ENCODE data around the gene PLEKHH1. TPM values are rescaled to one million over a fixed set of nuclear protein-coding genes. Genes with fewer than 3 reads are reported as not detected.

The PLEKHH1 gene
- polyA plus RNA-seq, 1 donor from 2014 or later: 34.1 TPM

- Histone ChIP-seq H3K27me3 (ENCODE audit: insufficient read depth, low read depth, low read length) (no peaks in the 10 kb centered on the region), H3K9me2 (ENCODE audit: insufficient read depth, low read length) (no peaks in the 10 kb centered on the region), H3K36me3 (ENCODE audit: insufficient read depth, low read length) (no peaks in the 10 kb centered on the region), H2AFZ (ENCODE audit: low read depth, low read length) (no peak overlapping the region), H3K9ac (ENCODE audit: low read length) (no peak overlapping the region), H3K9me3 (ENCODE audit: low read length) (no peaks in the 10 kb centered on the region), H3K27ac (ENCODE audit: low read length) (no peak overlapping the region), H3K79me2 (replicated peaks; ENCODE audit: insufficient read depth, low read length) (no peaks in the 10 kb centered on the region), H4K20me1 (ENCODE audit: insufficient read depth) (no peaks in the 10 kb centered on the region), H3K4me2 (ENCODE audit: low read length) (no peak overlapping the region), H3K4me3 (ENCODE audit: low read length) (no peak overlapping the region), H3F3A (ENCODE audit: insufficient read depth, low read length, poor library complexity, severe bottlenecking) (no peaks in the 10 kb centered on the region)
- TF ChIP-seq TAF1 (IDR thresholded peaks at IDR 0.05; ENCODE audit: low read depth) (no peak), SMC3 (conservative IDR thresholded peaks at IDR 0.05; ENCODE audit: poor library complexity) (no peak)
Measured at GRCh38 chr14:67566908-67567307, 33.8 kb downstream of the PLEKHH1 start.

- Histone ChIP-seq H3K27ac (ENCODE audit: low read length) (no peak overlapping the region), H3K9ac (ENCODE audit: low read length) (no peak overlapping the region), H3K36me3 (ENCODE audit: insufficient read depth, low read length) (no peaks in the 10 kb centered on the region), H3K4me3 (ENCODE audit: low read length) (no peak overlapping the region), H3F3A (ENCODE audit: insufficient read depth, low read length, poor library complexity, severe bottlenecking) (no peaks in the 10 kb centered on the region), H2AFZ (ENCODE audit: low read depth, low read length) (no peak overlapping the region), H3K9me2 (ENCODE audit: insufficient read depth, low read length) (no peaks in the 10 kb centered on the region), H3K27me3 (ENCODE audit: insufficient read depth, low read depth, low read length) (no peaks in the 10 kb centered on the region), H3K4me2 (ENCODE audit: low read length) (no peak overlapping the region), H3K79me2 (replicated peaks; ENCODE audit: insufficient read depth, low read length) (no peaks in the 10 kb centered on the region), H3K9me3 (ENCODE audit: low read length) (no peaks in the 10 kb centered on the region), H4K20me1 (ENCODE audit: insufficient read depth) (no peaks in the 10 kb centered on the region)
- TF ChIP-seq CTCF (IDR thresholded peaks at IDR 0.05; ENCODE audit: poor library complexity, severe bottlenecking) (no peak), MXI1 (conservative IDR thresholded peaks at IDR 0.05; ENCODE audit: poor library complexity, severe bottlenecking) (no peak), EP300 (conservative IDR thresholded peaks at IDR 0.05; ENCODE audit: poor library complexity, severe bottlenecking) (no peak), POLR2AphosphoS5 (IDR thresholded peaks at IDR 0.05) (no peak), EZH2 (IDR thresholded peaks at IDR 0.05; ENCODE audit: borderline replicate concordance, insufficient read depth, low read length, poor library complexity, severe bottlenecking) (no peak)
Measured at GRCh38 chr14:67567654-67568053, 34.6 kb downstream of the PLEKHH1 start.

- Histone ChIP-seq H3K27ac (ENCODE audit: low read length) (no peak overlapping the region), H3K4me3 (ENCODE audit: low read length) (no peak overlapping the region), H3K79me2 (replicated peaks; ENCODE audit: insufficient read depth, low read length) (no peaks in the 10 kb centered on the region), H3K36me3 (ENCODE audit: insufficient read depth, low read length) (no peaks in the 10 kb centered on the region), H2AFZ (ENCODE audit: low read depth, low read length) (no peak overlapping the region), H3K9me2 (ENCODE audit: insufficient read depth, low read length) (no peaks in the 10 kb centered on the region), H3K27me3 (ENCODE audit: insufficient read depth, low read depth, low read length) (no peaks in the 10 kb centered on the region), H3K4me2 (ENCODE audit: low read length) (no peak overlapping the region), H3F3A (ENCODE audit: insufficient read depth, low read length, poor library complexity, severe bottlenecking) (no peaks in the 10 kb centered on the region), H3K9ac (ENCODE audit: low read length) (no peak overlapping the region), H3K9me3 (ENCODE audit: low read length) (no peaks in the 10 kb centered on the region), H4K20me1 (ENCODE audit: insufficient read depth) (no peaks in the 10 kb centered on the region)
- no peak for TF ChIP-seq TAF1 (IDR thresholded peaks at IDR 0.05; ENCODE audit: low read depth)
- TF ChIP-seq RAD21 (conservative IDR thresholded peaks at IDR 0.05): no peak
- TF ChIP-seq POLR2AphosphoS5 (IDR thresholded peaks at IDR 0.05): no peak
- no peak for TF ChIP-seq CTCF (IDR thresholded peaks at IDR 0.05; ENCODE audit: poor library complexity, severe bottlenecking)
- no peak for TF ChIP-seq EZH2 (IDR thresholded peaks at IDR 0.05; ENCODE audit: borderline replicate concordance, insufficient read depth, low read length, poor library complexity, severe bottlenecking)
- TF ChIP-seq EP300 (conservative IDR thresholded peaks at IDR 0.05; ENCODE audit: poor library complexity, severe bottlenecking): no peak
- no peak for TF ChIP-seq MXI1 (conservative IDR thresholded peaks at IDR 0.05; ENCODE audit: poor library complexity, severe bottlenecking)
- TF ChIP-seq REST (IDR thresholded peaks at IDR 0.05; ENCODE audit: borderline replicate concordance): no peak
Measured at GRCh38 chr14:67569011-67569650, 36.0 kb downstream of the PLEKHH1 start.

Measured in neural cell (in vitro differentiated cells).